ENCODE measurements around the gene FNDC8.
"Not testable (repeated sequence)": the region's sequence is repeated elsewhere in the genome, so short reads cannot be mapped to it uniquely, and the experiment has no call there.

Gene FNDC8

DNA sequence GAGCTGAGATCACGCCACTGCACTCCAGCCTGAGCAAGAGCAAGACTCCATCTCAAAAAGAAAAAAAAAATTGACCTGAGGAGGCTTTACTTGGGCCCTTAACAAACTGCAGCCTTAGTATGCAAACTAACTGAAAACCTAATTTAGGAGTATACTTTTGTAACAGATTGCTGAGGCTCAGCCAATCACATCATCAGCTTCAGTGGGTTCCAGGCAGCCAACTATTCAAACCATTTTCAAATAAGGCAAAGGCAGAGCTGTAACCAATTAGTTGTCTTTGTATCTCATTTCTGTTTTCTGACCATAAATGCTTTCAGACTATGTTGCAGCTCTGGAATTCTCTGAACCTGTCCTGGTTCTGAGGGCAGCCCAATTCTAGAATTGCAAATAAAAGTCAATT lies 25.7 kb upstream of the FNDC8 start:
- DNase-seq: no peak

DNA sequence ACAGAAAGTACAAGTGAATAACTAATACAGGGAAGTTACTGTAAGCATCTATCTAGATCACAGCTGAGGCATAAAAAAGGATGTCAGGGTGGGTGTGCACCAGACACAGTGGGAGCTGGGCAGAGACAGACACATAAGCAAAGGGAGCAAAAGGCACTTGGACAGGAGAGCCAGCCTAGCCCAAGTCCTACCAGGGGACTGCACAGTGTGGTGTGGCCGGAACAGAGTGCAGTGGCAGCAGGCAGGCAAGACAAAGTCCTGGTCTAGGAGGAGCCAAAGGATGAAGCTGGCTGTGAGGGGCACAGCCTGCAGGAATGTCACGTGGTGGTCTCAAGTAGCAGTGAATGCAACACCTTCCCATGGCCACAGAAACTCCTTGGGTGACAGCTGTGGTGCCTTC lies 23.6 kb upstream of the FNDC8 start:
- no peak for DNase-seq

DNA sequence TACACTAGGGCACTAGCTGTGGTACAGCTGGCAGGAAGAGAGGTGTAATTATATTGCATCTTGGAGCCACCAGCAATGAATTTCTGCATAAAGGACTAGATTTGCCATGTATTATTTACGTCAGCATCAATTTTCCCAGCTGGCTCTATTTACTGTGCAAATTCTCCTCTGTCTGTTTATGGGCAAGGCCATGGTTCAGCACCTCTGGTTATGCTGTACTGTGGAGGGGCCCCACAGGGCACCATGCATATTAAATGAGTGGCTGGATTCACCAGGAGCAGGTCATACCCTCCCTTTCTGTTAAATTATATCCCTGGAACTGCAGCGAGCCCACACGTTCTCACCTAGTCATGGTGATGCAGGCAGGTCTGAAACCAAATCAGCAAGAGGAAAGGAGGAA lies 21.5 kb upstream of the FNDC8 start:
- no peak for DNase-seq

DNA sequence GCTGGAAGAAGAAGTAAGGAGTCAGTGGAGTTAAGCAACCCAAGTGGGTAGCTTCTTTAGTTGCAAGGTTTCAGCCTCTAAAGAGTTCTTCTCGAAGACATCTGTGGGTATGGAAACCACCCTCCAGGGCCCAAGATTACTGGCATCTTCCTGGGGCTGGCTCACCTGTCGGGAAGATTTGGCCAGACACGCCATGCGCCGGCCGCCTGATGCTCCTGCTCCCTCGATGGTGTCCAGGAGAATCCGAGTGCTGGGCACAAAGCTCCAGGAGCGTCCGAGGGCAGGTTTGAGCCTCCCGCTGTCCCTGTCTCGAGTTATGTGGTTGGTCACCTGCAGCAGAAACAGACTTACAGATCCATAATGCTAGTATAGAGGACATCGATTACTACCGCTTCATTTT lies 20.4 kb upstream of the FNDC8 start:
- DNase-seq: no peak

DNA sequence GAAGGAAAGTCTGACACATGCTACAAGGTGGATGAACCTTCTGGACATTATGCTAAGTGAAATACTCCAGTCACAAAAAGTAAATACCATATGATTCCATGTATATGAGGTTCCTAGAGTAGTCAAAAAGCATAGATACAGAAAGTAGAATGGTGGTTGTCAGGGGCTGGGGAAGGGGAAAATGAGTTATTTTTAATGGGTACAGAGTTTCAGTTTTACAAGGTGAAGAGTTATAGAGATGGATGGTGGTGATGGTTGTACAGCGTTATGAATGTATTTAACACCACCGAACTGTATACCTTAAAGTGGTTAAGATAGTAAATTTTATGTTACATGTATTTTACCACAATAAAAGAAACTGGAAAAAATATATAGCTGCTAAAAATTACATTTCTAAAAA lies 19.7 kb upstream of the FNDC8 start:
- no peak for DNase-seq

DNA sequence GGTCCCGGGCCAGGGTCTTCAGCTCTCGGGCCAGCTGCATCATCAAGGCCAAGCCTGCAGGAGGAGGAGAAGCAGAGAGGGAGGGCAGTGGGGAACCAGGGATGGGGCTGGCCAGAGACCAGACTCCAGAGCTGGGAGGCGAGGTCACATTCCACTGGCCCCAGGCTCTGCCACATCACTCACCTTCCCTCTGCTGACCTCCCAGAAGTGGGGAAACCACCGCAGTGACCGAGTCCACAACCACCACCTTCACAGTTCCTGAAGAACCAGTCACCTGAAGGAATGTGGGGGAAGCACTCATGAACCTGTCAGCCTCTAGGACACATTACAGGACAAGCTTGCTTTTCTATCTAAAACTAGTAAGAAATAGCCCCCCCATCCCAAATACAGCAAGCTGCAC lies 18.1 kb upstream of the FNDC8 start:
- no peak for DNase-seq

DNA sequence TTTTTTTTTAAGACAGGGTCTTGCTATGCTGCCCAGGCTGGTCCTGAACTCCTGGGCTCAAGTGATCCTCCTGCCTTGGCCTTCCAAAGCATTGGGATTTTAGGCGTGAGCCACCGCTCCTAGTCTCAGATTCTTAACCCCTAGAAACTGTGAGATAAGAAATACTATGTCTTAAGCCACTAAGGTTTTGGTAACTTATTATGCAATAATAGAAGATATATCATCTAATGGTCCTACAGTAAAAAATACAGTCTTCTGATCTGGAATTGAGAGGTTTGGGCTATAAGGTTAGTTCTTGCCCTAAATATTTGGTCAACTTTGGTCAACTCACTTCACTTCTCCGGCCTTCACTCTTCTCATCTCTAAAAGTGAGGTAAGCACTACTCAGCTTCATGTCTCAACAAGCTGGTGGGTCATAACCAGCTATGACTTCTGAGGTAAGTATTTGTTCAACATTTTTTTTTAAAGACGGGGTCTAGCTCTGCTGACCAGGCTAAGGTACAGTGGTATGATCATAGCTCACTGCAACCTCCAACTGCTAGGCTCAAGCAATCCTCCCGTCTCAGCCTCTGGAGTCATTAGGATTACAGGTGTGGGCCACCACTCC lies 16.5 kb upstream of the FNDC8 start:
- DNase-seq: no peak

DNA sequence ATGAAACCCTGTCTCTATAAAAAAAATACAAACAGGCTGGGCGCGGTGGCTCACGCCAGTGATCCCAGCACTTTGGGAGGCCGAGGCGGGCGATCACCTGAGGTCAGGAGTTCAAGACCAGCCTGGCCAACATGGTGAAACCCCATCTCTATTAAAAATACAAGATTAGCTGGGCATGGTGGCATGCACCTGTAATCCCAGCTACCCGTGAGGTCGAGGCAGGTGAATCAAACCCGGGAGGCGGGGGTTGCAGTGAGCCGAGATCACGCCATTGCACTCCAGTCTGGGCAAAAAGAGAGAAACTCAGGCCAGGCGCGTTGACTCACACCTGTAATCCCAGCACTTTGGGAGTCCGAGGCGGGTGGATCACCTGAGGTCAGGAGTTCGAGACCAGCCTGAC lies 10.6 kb upstream of the FNDC8 start:
- not testable (repeated sequence) for DNase-seq

DNA sequence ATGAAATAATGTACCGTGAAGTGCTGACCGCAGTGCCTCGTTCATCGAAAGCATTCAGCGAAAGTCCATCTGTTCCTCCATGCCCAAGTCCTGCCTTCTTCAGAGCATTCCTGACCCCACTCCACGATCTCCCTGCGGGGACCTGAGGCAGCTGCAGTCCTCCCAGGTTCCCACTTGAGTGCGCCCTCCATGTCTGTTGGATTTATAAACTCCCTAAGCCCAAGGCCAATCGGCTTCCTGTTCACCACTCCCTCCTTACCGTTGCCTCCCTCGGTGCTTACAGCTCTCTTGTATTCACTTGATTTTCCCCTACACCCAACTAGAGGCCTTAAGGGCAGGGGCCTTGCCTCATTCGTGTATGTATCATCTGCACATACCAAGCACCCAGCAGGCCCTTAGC lies 4.6 kb upstream of the FNDC8 start:
- no peak for DNase-seq

DNA sequence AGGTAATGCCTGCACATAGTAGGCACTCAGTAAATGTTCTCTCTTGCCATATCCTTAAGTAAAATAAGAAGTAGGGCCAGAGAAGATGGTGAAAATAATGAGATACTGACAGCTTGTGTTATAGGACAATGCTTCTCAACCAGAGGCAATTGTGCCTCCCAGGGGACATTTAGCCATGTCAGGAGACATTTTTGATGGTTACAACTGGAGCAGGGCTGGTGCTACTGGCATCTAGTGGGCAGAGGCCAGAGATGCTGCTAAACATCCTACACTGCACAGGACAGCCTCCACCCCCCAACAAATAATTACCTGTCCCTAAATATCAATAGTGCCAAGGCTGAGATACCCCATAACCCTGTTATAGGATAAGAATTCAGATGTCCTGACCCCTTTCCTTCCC lies 3.4 kb upstream of the FNDC8 start:
- peak; percentile 30 for DNase-seq

DNA sequence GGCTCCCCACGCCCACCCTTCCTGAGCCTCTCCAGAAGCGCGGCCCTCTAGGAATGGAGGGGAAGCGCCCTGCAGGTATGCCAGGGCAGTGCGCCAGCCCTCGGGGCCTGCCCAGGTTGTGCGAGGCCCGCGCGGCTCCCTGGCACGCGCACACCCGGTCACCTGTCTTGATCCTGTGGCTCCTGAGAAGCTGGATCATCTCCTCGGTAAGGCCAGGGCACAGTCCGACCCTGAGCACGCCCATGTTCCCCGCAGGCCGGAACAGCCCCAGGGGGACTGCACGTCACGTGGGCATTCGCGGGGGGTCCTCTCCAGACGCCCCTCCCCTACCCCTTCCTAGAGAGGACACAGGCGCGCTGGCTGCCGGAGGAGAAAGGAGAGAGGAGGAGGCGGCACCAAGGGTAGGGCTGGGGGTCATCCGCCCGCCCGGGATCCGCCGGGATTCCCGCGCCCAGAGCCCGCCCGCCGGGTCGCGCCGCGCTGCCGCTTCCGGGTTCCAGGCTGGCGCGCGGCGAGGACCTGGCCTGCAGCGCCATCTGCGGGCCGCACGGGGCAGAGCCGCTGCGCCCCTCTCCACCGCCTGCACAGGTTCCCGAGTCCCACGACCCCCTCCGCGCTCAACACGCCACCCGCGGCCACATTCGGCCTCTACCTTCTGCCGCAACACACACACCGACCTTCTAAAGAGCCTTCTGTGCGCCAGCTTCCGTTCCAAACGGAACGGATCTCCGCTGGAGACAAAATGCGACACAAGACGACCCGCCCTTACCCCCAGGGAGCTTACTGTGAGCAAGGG lies 1.8 kb upstream of the FNDC8 start, which contains the start of gene RAD51D:
RAD51D (minus strand) TSS at position 491 of the 796 bp plus-strand sequence; CDS start at position 244, 247 bp downstream.
- DNase-seq: peak; percentile 87

DNA sequence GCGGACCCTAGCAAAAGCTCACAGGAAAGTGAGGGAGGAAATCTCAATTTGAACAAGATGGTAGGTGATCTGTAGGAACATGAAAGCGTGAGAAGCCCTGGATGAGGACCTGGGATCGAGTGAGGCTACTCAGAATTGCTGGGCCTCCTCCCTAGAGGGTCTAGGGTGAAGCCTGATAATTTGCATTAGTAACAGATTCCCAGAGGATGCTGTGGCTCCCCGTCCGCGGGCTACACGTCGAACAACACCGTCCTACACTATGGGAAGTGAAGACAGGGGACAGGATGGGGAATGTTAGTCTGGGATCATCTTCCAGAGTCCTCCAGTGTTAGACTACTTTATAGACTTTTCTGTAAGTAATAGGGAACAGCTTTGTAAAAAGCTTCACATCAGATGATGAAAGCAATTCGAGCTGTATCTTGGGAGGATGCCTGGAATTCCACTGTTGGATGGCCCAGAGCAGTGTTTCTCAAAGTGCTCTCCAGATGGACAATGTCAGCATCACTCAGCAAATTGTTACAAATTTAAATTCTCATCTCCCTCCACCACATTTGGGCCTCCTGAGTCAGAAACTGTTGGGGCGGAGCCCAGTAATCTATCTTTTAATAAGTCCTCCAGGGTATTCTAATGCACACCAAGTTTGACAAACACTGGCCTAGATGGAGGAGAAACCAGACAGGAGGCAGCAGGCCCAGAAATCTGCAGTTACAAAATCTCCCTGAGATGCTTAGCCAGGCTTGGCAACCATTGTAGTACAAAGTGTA lies 6.5 kb downstream of the FNDC8 start:
- no peak for DNase-seq

DNA sequence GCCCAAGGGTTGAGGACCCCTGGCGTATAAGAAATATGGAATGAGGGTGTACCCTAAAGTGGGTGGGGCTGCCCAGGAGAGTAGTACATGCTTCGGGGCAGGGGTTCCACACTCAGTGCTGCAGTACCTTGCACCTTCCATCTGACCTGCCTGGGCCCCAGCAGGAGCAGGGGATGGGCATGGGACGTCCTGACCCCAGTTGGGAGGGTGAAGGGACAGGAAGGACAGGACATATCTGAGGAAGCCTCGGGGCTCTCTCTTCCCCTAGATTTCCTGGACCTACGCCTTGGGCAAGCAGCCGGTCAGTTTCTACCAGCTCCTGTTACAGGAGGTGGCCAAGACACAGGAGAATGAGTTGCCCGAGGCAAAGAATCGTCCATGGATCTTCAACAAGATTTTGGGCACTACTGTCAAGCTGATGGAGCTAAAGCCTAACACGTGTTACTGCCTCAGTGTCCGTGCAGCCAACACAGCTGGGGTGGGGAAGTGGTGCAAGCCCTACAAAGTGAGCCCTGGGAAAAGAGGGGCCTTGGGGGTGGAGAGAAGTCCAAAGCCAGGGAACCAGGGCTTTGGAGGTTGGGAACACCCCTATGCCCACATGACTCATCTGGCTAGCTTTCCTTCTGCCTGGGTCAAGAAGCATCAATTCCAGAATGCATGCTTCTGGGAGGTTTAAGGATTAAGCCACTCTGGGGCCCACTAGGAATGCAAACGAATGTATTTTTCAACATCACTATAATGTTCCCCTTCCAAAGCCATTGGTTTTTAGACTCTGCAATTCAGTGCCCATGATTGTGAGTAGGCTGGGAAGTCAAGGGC lies 7.9 kb downstream of the FNDC8 start:
- DNase-seq: no peak

DNA sequence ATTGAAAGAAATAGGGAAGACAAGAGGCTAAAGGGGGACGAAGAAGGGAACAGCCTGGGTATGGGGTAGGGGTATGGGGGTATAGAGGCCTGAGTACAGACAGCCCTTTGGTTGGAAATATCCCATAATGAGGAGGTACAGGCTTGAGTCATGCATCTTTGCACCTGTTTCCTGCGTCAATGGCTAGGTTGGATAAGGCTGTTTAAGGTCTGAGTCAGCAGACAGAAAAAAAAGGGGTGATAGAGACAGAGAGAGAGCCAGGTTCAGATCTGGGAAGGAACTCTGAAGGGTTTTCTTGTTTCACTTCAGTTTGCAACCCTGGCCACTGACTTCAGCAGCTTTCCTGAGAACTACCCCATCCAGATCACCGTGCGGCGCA lies 8.5 kb downstream of the FNDC8 start:
- DNase-seq: no peak

DNA sequence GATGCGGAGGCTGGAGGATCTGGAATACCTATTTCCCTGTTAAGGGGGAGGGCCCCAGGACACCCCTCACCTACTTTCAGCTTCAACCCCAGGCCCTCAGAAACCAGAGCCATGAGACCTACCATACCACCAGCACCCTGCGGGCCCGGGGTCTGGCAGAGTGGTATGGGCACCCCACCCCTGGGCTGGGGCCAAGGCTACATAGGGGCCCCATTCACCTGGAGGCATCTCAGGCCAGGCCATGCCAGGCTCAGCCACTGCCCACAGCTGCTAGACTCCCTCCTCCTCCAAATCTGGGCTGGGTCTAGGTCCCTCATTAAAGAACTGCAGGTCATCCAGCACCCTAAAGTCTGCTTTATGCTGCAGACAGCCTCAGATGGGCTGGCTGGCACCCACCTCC lies 9.0 kb downstream of the FNDC8 start:
- no peak for DNase-seq

DNA sequence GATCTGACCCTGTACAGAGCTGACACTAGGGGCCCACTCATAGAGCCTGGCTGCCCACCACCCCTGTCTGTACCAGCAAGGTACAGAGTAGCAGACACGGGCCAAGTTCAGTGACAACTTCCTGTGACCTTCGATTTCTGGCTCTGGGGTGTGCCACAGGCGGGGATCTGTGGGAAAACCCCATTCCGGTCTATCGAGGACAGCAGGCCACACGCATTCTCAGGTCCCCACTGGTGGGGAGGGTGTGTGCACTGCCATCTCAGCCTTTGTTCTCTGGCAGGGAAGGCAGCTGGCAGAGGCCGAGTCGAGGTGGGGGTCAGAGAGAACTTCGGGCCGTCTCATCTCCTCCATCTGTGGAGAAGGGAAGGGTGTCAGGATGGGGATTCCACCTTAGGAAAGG lies 10.7 kb downstream of the FNDC8 start:
- no peak for DNase-seq

DNA sequence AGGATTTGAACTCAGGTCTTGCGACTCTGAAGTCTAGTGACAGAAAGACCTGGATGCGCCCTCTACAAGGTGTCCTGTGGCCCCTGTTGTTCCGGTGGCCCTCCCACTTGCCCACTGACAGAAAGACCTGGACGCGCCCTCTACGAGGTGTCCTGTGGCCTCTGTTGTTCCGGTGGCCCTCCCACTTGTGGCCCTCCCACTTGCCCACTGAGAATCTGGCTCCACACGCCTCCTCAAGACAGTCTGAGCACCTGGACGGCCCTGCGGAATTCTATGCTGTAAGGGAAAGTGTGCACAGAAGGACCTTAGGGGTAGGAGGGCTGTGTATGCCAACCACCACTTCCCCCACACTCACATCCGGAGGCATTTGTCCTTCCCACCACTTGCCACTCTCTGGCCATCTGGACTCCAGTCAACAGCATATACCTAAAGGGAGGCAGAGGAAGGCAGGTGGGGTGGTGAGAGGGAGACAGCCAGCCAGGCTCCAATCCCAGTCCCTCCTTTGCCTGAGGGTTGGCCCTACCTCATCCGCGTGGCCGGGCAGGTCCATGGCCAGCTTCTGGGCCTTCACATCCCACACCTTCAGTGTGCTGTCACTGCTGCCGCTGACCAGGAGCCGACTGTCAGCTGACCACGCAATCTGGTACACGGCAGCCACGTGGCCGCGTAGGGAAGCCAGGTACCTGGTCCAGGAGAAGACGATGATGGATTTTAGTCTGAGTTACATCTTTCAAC lies 11.6 kb downstream of the FNDC8 start:
- no peak for DNase-seq

DNA sequence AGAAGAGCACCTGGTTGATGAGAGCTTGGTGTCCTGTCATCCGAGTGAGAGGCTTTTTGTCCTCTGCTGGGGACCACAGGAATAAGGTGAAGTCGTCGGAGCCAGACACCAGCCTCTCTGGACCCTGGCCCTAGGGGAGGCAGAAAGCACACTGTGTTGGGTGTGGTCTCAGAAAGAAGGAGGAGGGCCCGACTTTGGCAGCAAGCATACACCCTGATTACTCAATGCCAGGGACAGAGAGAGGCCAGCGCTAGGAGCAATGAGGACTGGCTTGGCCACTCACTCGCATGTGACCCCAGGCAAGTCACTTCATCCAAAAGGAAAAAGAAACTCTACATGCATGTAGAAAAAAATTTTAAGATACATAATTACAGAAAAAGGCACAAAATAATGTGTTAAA lies 13.9 kb downstream of the FNDC8 start:
- no peak for DNase-seq

DNA sequence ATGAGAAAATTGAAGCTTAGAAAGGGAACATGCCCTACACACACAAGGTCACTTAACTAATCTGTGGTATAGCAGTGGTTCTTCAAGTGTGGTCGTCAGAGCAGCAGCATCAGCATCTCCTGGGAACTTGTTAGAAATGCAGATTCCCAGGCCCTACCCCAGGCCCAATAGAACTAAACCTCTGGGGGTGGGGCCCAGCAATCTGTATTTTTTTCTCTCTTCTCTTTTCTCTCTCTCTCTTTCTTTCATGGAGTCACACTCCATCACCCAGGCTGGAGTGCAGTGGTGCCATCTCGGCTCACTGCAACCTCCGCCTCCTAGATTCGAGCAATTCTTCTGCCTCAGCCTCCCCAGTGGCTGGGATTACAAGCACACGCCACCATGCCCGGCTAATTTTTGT lies 16.8 kb downstream of the FNDC8 start:
- no peak for DNase-seq

DNA sequence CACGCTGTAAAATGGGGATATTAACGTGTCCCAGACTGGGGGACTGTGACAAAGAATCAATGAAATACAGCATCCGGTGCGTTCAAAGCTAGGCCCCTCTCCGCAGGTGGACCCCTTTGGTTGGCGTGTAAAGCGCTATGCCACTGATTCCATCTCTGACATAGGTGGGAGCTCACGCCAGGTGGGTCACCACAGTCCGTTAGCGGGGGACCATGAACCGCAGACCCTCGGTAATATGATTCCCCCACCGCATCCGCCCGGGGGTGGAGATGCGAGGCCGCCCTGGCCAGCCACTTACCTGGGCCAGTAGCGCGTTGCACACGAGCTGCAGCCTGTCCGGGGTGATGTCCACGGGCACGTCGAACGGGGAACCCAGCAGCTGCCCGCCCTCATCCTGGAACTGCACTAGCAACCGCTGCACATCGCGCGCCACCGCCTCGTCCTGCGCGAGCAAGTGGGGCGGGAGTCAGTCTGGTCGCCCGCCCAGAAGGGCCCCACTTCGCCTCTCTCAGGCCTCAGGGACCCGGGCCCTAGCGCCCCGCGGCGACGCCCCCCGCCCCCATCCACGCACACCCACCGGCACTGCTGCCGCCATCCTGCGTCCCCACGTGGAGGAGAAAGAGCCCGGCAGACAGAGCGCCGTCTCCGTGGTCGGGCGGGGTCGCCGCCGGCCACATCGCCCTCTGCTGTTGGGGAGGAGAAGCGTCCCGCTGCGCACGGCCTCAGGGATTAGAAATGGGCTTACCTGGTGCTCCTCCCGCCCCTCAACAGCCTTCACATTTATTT lies 20.5 kb downstream of the FNDC8 start, which contains the start of gene NLE1:
NLE1 (minus strand) TSS at position 623 of the 786 bp plus-strand sequence; CDS start at position 595, 28 bp downstream.
- peak; percentile 85 for DNase-seq

DNA sequence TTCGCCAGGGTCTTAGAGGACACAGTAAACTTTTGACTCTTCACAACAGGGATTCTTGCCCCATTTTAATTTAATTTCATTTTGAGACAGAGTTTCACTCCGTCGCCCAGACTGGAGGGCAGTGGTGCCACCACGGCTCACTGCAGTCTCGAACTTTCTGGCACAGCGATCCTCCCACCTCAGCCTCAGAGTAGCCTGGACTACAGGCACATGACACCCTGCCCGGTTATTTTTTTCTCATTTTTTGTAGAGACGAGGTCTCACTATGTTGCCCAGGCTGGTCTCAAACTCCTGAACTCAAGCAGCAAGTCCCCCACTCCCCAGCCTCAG lies 21.0 kb downstream of the FNDC8 start:
- no peak for DNase-seq

DNA sequence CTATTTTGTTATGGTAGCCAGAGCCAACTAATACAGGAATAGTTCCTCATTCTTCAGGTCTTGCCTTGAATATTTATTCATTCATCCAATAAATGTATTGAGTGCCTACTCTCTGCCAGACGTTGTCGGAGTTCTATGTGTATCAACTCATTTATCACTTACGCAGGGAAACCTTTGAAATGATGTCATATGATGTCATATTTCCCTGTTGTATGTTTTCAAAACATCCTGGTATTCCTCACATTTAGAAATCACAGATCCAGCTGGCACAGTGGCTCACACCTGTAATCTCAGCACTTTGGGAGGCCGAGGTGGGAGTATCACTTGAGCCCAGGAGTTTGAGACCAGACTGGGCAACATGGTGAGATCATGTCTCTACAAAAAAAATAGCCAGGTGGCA lies 23.4 kb downstream of the FNDC8 start:
- no peak for DNase-seq
